Adrenal gland (tissue), 12 donors: Measurements from ENCODE around the gene PLEKHH1. TPM values are rescaled to one million over a fixed set of nuclear protein-coding genes. Genes with fewer than 3 reads are reported as not detected.
A peak's percentile ranks its signal among the peaks of the same experiment; 100 is the strongest.

Experiments
- DNase-seq, 7 donors: peaks; one replicate each; pipeline ENCODE4 v3.0.0-alpha.2; 2019 to 2020
- H3K27ac ChIP-seq, 5 donors: fragments of 200-600 bp; sonication (generic) in 4 of 5; 1 replicate in 3 of 5; 2 replicates in 2 of 5; pipeline versions ENCODE4 v1.5.1 to v1.8.0; 2016 to 2020; ENCODE audit warnings: mild to moderate bottlenecking in 1 of 5
- H3K27me3 ChIP-seq: fragments of 200-600 bp; 2 replicates; pipeline ENCODE4 v1.8.0; 2021
- H3K36me3 ChIP-seq, 2 donors: fragments of 200-600 bp; replicated peaks in 1 of 2; 1 replicate in 1 of 2; 2 replicates in 1 of 2; pipeline versions ENCODE4 v1.5.1 to v1.8.0; 2018 to 2022
- H3K4me1 ChIP-seq, 2 donors: fragments of 200-600 bp; replicated peaks in 1 of 2; 1 replicate in 1 of 2; 2 replicates in 1 of 2; pipeline versions ENCODE4 v1.5.1 to v1.8.0; 2018 to 2021
- H3K4me3 ChIP-seq, 4 donors: fragments of 200-600 bp; sonication (generic) in 3 of 4; one replicate each; pipeline ENCODE4 v1.5.1; 2016 to 2018
- H3K9me3 ChIP-seq, 3 donors: fragments of 200-600 bp; sonication (generic) in 1 of 3; replicated peaks in 1 of 3; 1 replicate in 2 of 3; 2 replicates in 1 of 3; pipeline versions ENCODE4 v1.5.1 to v1.8.0; 2016 to 2021
- CTCF ChIP-seq, 6 experiments: fragments of 450-650 bp in 4 of 6; fragments of 200-600 bp in 2 of 6; sonication (generic) in 1 of 6; IDR thresholded peaks; 1 replicate in 5 of 6; 2 replicates in 1 of 6; pipeline versions ENCODE4 v1.5.1 to v1.8.0; 2016 to 2021; ENCODE audit warnings: antibody characterized with exemption in 6 of 6, mild to moderate bottlenecking in 2 of 6, moderate library complexity in 1 of 6
- POLR2A ChIP-seq, 2 donors: fragments of 450-650 bp; IDR thresholded peaks; one replicate each; pipeline ENCODE4 v1.6.1; 2017; ENCODE audit warnings: antibody characterized with exemption in 2 of 2, mild to moderate bottlenecking in 2 of 2, moderate library complexity in 1 of 2
- WGBS, 4 donors: extraction: QIAGEN DNeasy Blood & Tissue Kit in 2 of 4; methylation state at CpG; one replicate each; pipeline versions ENCODE4 v1.1.5 to v1.1.7; 2013 to 2017; 5-methylcytosine and 5-hydroxymethylcytosine counted together
- intact Hi-C, 2 donors: fragments of 100-400 bp; cut with DNase I; formaldehyde crosslinking; loops; one replicate each; pipeline versions ENCODE4 v1.14.1 to v1.15.0; 2022 to 2023
- polyA plus RNA-seq, 3 donors: library from polyadenylated mRNA; stranded (reverse); fragments of 200-250 nt in 2 of 3; fragments of 350-450 nt in 1 of 3; fragmentation: Illumina TruSeq in 1 of 3; extraction: RNeasy Lipid Tissue Mini Kit (QIAGEN cat#74804) in 1 of 3; gene quantifications; one replicate each; pipeline ENCODE4 v1.2.3, GENCODE V29; 2013 to 2014
- total RNA-seq, 9 donors: library from RNA; depleted of rRNA in 4 of 9; stranded (reverse); fragments of >200 nt in 4 of 9; fragments of 120-200 nt in 1 of 9; fragmentation: NEBNext Ultra II Directional in 1 of 9; extraction: Animal tissue kit (Norgen Biotek cat#: 25700) in 1 of 9; gene quantifications; one replicate each; pipeline versions ENCODE4 v1.1.0 to v1.2.4, GENCODE V29; 2013 to 2023
- donor health status: healthy with polysubstance abuse.
- donor health status: Bipolar disorder and iron deficiency.
- donor health status: DM: yes; HTN: yes; CAD: no.
- donor health status: DM: no; HTN: no; CAD: no.
- donor health status: DM: no; HTN: no; CAD: no.
- donor health status: DM: yes; HTN: yes; CAD: no.

The PLEKHH1 gene
- total and polyA plus RNA-seq, 12 donors = 8.3 to 50.4 (median 20.2) TPM

GRCh38 chr14:67557118-67557517 is 24.0 kb downstream of the PLEKHH1 start:
- TF ChIP-seq CTCF (IDR thresholded peaks at IDR 0.05) (no peak), POLR2A (IDR thresholded peaks at IDR 0.05) (no peak)
- no peak for DNase-seq
- Histone ChIP-seq H3K4me3 (no peak overlapping the region), H3K27me3 (no peaks in the 10 kb centered on the region), H3K9me3 (no peaks in the 10 kb centered on the region), H3K27ac (no peak overlapping the region), H3K36me3 (peaks cover 0 to 2% of the 10 kb centered on the region in 2 donors), H3K4me1 (no peaks in the 10 kb centered on the region)
- 81 to 96% (median 88%) methylated on average over 7 of the region's 7 CpGs for WGBS, 4 donors
- intact Hi-C loops = no loop called here

GRCh38 chr14:67557656-67558055 is 24.6 kb downstream of the PLEKHH1 start:
- Histone ChIP-seq H3K27me3 (no peaks in the 10 kb centered on the region), H3K36me3 (peaks cover 0 to 7% of the 10 kb centered on the region in 2 donors), H3K4me1 (no peaks in the 10 kb centered on the region), H3K27ac (no peak overlapping the region), H3K4me3 (no peak overlapping the region), H3K9me3 (no peaks in the 10 kb centered on the region)
- intact Hi-C loops = no loop called here
- no peak for DNase-seq
- 86 to 97% (median 92%) methylated on average over 3 of the region's 3 CpGs for WGBS, 4 donors
- TF ChIP-seq POLR2A (IDR thresholded peaks at IDR 0.05) = no peak
- no peak for TF ChIP-seq CTCF (IDR thresholded peaks at IDR 0.05)

- TF ChIP-seq POLR2A (IDR thresholded peaks at IDR 0.05) = no peak
- TF ChIP-seq CTCF (IDR thresholded peaks at IDR 0.05) = no peak
- no peaks in the 10 kb centered on the region for H3K27me3 ChIP-seq
- no peaks in the 10 kb centered on the region for H3K9me3 ChIP-seq
- H3K4me3 ChIP-seq = no peak overlapping the region
- intact Hi-C loops = no loop called here
- no peak overlapping the region for H3K27ac ChIP-seq
- no peak for DNase-seq
- H3K36me3 ChIP-seq = peaks cover 0 to 10% of the 10 kb centered on the region in 2 donors
- 46 to 66% (median 48%) methylated on average over 4 of the region's 4 CpGs for WGBS, 4 donors
- H3K4me1 ChIP-seq = no peaks in the 10 kb centered on the region
Measured at GRCh38 chr14:67559639-67560038, 26.5 kb downstream of the PLEKHH1 start.

GRCh38 chr14:67562025-67562775 is 29.1 kb downstream of the PLEKHH1 start:
- H3K4me1 ChIP-seq = peaks cover 5 to 15% of the 10 kb centered on the region in 2 donors
- H3K4me3 ChIP-seq = no peak overlapping the region
- no peaks in the 10 kb centered on the region for H3K9me3 ChIP-seq
- peaks cover 0 to 10% of the 10 kb centered on the region in 2 donors for H3K36me3 ChIP-seq
- 89 to 93% (median 93%) methylated on average over 8 to 14 of the region's 14 CpGs for WGBS, 4 donors
- intact Hi-C loops = no loop called here
- DNase-seq = peak in 1 of 7 donors; percentile 4
- TF ChIP-seq POLR2A (IDR thresholded peaks at IDR 0.05) = no peak
- TF ChIP-seq CTCF (IDR thresholded peaks at IDR 0.05) = no peak
- no peak overlapping the region for H3K27ac ChIP-seq
- no peaks in the 10 kb centered on the region for H3K27me3 ChIP-seq
